Osteocyte (in vitro differentiated cells): ENCODE measurements around the gene SND1. TPM values are rescaled to one million over a fixed set of nuclear protein-coding genes. Genes with fewer than 3 reads are reported as not detected.

Source experiments
- DNase-seq: peaks from one replicate; pipeline ENCODE4 v3.0.0; 2021; ENCODE audit warnings: mixed read lengths; ENCODE audit not compliant: unreplicated experiment; ENCODE audit errors: extremely low spot score
- H3K27ac Mint-ChIP-seq: one replicate; pipeline ENCODE4 v1.8.0; 2021; ENCODE audit warnings: mild to moderate bottlenecking, mixed read lengths; ENCODE audit not compliant: unreplicated experiment
- H3K27me3 Mint-ChIP-seq: one replicate; pipeline ENCODE4 v1.8.0; 2021; ENCODE audit warnings: mixed read lengths; ENCODE audit not compliant: unreplicated experiment
- H3K36me3 Mint-ChIP-seq: one replicate; pipeline ENCODE4 v1.8.0; 2021; ENCODE audit warnings: mixed read lengths; ENCODE audit not compliant: unreplicated experiment
- H3K4me1 Mint-ChIP-seq: one replicate; pipeline ENCODE4 v1.8.0; 2021; ENCODE audit warnings: mixed read lengths; ENCODE audit not compliant: unreplicated experiment
- H3K4me3 Mint-ChIP-seq: one replicate; pipeline ENCODE4 v1.8.0; 2021; ENCODE audit warnings: mild to moderate bottlenecking, moderate library complexity, mixed read lengths; ENCODE audit not compliant: unreplicated experiment
- H3K9me3 Mint-ChIP-seq: one replicate; pipeline ENCODE4 v1.8.0; 2021; ENCODE audit warnings: mixed read lengths; ENCODE audit not compliant: unreplicated experiment
- CTCF ChIP-seq: fragments of 200-600 bp; sonication (generic); IDR thresholded peaks from 2 replicates; pipeline ENCODE4 v1.5.0; 2021; ENCODE audit warnings: antibody characterized with exemption, mild to moderate bottlenecking, moderate library complexity
- total RNA-seq: library from RNA; stranded (reverse); gene quantifications from 2 replicates; pipeline ENCODE4 v1.2.1, GENCODE V29; 2021

The SND1 gene
- total RNA-seq, 1 donor from 2014 or later, result 229 TPM

- Mint-ChIP-seq H3K4me3 (no peak overlapping the region), H3K27ac (no peak overlapping the region), H3K9me3 (no peaks in the 10 kb centered on the region), H3K36me3 (peaks cover 3% of the 10 kb centered on the region), H3K4me1 (peaks cover 19% of the 10 kb centered on the region), H3K27me3 (no peaks in the 10 kb centered on the region)
- no peak for TF ChIP-seq CTCF
- no peak for DNase-seq
Observed at GRCh38 chr7:127862525-127862924, 210.5 kb downstream of the SND1 start.

GRCh38 chr7:127863082-127863481 lies 211.1 kb downstream of the SND1 start:
- Mint-ChIP-seq H3K4me3 (no peak overlapping the region), H3K36me3 (peaks cover 3% of the 10 kb centered on the region), H3K27me3 (no peaks in the 10 kb centered on the region), H3K9me3 (no peaks in the 10 kb centered on the region), H3K4me1 (peaks cover 24% of the 10 kb centered on the region), H3K27ac (no peak overlapping the region)
- TF ChIP-seq CTCF, result no peak
- DNase-seq, result no peak

- Mint-ChIP-seq H3K27ac (peak overlapping the region; percentile 31), H3K4me3 (no peak overlapping the region), H3K4me1 (peaks cover 25% of the 10 kb centered on the region), H3K27me3 (no peaks in the 10 kb centered on the region), H3K36me3 (no peaks in the 10 kb centered on the region), H3K9me3 (no peaks in the 10 kb centered on the region)
- DNase-seq, result no peak
- no peak for TF ChIP-seq CTCF
Observed at GRCh38 chr7:127865466-127865865, 213.5 kb downstream of the SND1 start.

GRCh38 chr7:127870231-127870907 lies 218.4 kb downstream of the SND1 start:
- TF ChIP-seq CTCF, result no peak
- Mint-ChIP-seq H3K27ac (no peak overlapping the region), H3K9me3 (no peaks in the 10 kb centered on the region), H3K36me3 (no peaks in the 10 kb centered on the region), H3K4me1 (peaks cover 19% of the 10 kb centered on the region), H3K4me3 (no peak overlapping the region), H3K27me3 (no peaks in the 10 kb centered on the region)
- no peak for DNase-seq

- no peak for TF ChIP-seq CTCF
- Mint-ChIP-seq H3K9me3 (no peaks in the 10 kb centered on the region), H3K36me3 (no peaks in the 10 kb centered on the region), H3K4me3 (no peak overlapping the region), H3K4me1 (peaks cover 14% of the 10 kb centered on the region), H3K27ac (no peak overlapping the region), H3K27me3 (no peaks in the 10 kb centered on the region)
- no peak for DNase-seq
Observed at GRCh38 chr7:127871226-127871625, 219.2 kb downstream of the SND1 start.
